ENCODE results near the gene GZMM.
A peak's percentile ranks its signal among the peaks of the same experiment; 100 is the strongest.

- TF ChIP-seq CTCF (IDR thresholded peaks at IDR 0.05) (no peak), USF1 (IDR thresholded peaks at IDR 0.05; ENCODE audit: borderline replicate concordance, low read depth) (peak; percentile 72), EP300 (IDR thresholded peaks at IDR 0.05; ENCODE audit: borderline replicate concordance in 1 of 2, low read depth in 1 of 2, low read length in 1 of 2) (no peak; a peak in 1 of 4 replicates), TAF1 (IDR thresholded peaks at IDR 0.05; ENCODE audit: borderline replicate concordance, low read depth, low read length) (no peak), IRF3 (IDR thresholded peaks at IDR 0.05; ENCODE audit: low read depth, low read length) (no peak), SIN3A (IDR thresholded peaks at IDR 0.05; ENCODE audit: borderline replicate concordance, low read depth, low read length) (no peak)
Observed at GRCh38 chr19:597406-598315, 53.8 kb downstream of the GZMM start.
